DOHH2 (cell line): ENCODE results near the gene GYPC.

Experiments used
- H3F3A ChIP-seq: fragments of 200-600 bp; sonication (generic), shearing (Covaris generic); 2 replicates; pipeline ENCODE4 v1.6.0; 2016; ENCODE audit warnings: antibody characterized with exemption, mild to moderate bottlenecking; ENCODE audit not compliant: control insufficient read depth, insufficient read depth
- H3K27ac ChIP-seq: fragments of 200-600 bp; sonication (generic); 2 replicates; pipeline ENCODE4 v1.5.1; 2014; ENCODE audit warnings: low read depth, mild to moderate bottlenecking, low read length, moderate library complexity
- H3K27me3 ChIP-seq: fragments of 200-600 bp; sonication (generic); 2 replicates; pipeline ENCODE4 v1.6.1; 2014; ENCODE audit warnings: mild to moderate bottlenecking, low read length, mixed read lengths; ENCODE audit not compliant: control insufficient read depth
- H3K36me3 ChIP-seq: fragments of 200-600 bp; sonication (generic); 2 replicates; pipeline ENCODE4 v1.6.1; 2014; ENCODE audit warnings: mild to moderate bottlenecking, low read length, moderate library complexity, mixed read lengths; ENCODE audit not compliant: control insufficient read depth
- H3K4me1 ChIP-seq: fragments of 200-600 bp; sonication (generic); 2 replicates; pipeline ENCODE4 v1.6.1; 2014; ENCODE audit warnings: mild to moderate bottlenecking, low read length, mixed read lengths; ENCODE audit not compliant: control insufficient read depth
- H3K4me2 ChIP-seq: fragments of 200-600 bp; sonication (generic); 2 replicates; pipeline ENCODE4 v1.6.0; 2014; ENCODE audit warnings: mild to moderate bottlenecking, low read length, moderate library complexity
- H3K4me3 ChIP-seq: fragments of 200-600 bp; sonication (generic); 2 replicates; pipeline ENCODE4 v1.5.1; 2014; ENCODE audit warnings: mild to moderate bottlenecking, low read length, mixed read lengths
- H3K79me2 ChIP-seq: fragments of 200-600 bp; sonication (generic); 2 replicates; pipeline ENCODE4 v1.6.1; 2014; ENCODE audit warnings: mild to moderate bottlenecking, low read length, mixed read lengths; ENCODE audit not compliant: control insufficient read depth
- H3K9me2 ChIP-seq: fragments of 200-600 bp; sonication (generic); replicated peaks from 2 replicates; pipeline ENCODE4 v1.6.1; 2014; ENCODE audit warnings: mild to moderate bottlenecking, low read length, mixed read lengths; ENCODE audit not compliant: control insufficient read depth
- H3K9me3 ChIP-seq: fragments of 200-600 bp; sonication (generic); 2 replicates; pipeline ENCODE4 v1.6.1; 2014; ENCODE audit warnings: antibody characterized with exemption, low read length, mixed read lengths; ENCODE audit not compliant: control insufficient read depth, insufficient read depth
- H4K20me1 ChIP-seq: fragments of 200-600 bp; sonication (generic); 2 replicates; pipeline ENCODE4 v1.6.0; 2014; ENCODE audit warnings: low read depth, mild to moderate bottlenecking, antibody characterized with exemption, low read length, moderate library complexity; ENCODE audit not compliant: control insufficient read depth, insufficient read depth
- EZH2phosphoT487 ChIP-seq: fragments of 200-600 bp; sonication (generic); IDR thresholded peaks from 2 replicates; pipeline ENCODE4 v1.6.1; 2017; ENCODE audit warnings: borderline replicate concordance, mild to moderate bottlenecking, antibody characterized with exemption, low read length, moderate library complexity, mixed read lengths
- TF ChIP-seq, protein P1 (sequence below): fragments of 200-600 bp; sonication (generic); IDR thresholded peaks from one replicate; pipeline ENCODE4 v1.5.1; 2014; ENCODE audit warnings: antibody characterized with exemption, mild to moderate bottlenecking, low read depth, low read length; ENCODE audit not compliant: poor library complexity, severe bottlenecking

The GYPC gene

DNA sequence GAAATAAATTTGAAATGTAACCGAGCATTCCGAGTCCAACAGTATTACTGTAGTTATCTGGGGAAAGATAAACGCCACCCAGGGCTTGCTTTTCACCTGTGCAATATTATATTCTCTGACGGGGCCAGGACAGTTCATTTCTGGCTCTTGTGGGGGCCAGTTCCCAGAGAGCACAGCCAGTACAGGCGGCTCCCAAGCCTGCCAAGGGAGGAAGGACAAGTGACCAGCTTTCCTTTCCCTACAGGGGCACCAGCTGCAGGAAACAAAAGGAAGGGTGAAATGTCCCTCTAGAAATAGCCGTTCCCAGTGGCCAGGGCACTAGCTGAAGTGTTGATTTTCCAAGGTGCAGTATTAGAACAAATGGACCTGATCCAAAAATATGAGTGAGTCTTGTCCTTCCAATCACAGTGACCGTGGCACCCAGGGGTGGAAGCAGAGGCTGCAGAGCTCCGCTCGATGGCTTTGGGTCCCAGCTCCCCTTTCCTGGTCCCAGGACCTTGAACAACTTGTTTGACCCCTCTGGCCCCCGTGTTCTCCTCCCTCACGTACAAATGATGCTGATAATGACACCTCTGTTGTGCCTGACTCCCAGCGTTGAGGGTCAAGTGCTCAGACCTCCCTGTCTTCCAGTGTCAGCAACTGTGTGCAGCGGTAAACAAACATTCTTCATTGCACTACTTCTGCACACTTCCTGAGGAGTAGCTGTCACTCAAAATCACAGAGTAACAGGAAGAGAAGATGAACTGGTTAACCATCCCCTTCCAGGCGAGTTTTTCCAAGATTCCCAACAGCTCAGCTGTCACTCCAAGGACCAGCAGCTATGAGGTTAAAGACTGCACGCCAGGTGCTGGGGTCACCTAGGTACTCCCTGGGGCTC, 40.9 kb downstream of the GYPC start:
- Histone ChIP-seq H4K20me1 (no peaks in the 10 kb centered on the region), H3F3A (no peaks in the 10 kb centered on the region), H3K79me2 (no peaks in the 10 kb centered on the region), H3K27me3 (no peaks in the 10 kb centered on the region), H3K36me3 (peaks cover 15% of the 10 kb centered on the region), H3K9me2 (no peaks in the 10 kb centered on the region), H3K4me2 (no peak overlapping the region), H3K27ac (no peak overlapping the region), H3K4me1 (no peaks in the 10 kb centered on the region), H3K9me3 (no peaks in the 10 kb centered on the region), H3K4me3 (no peak overlapping the region)
- TF ChIP-seq, protein P1, sequence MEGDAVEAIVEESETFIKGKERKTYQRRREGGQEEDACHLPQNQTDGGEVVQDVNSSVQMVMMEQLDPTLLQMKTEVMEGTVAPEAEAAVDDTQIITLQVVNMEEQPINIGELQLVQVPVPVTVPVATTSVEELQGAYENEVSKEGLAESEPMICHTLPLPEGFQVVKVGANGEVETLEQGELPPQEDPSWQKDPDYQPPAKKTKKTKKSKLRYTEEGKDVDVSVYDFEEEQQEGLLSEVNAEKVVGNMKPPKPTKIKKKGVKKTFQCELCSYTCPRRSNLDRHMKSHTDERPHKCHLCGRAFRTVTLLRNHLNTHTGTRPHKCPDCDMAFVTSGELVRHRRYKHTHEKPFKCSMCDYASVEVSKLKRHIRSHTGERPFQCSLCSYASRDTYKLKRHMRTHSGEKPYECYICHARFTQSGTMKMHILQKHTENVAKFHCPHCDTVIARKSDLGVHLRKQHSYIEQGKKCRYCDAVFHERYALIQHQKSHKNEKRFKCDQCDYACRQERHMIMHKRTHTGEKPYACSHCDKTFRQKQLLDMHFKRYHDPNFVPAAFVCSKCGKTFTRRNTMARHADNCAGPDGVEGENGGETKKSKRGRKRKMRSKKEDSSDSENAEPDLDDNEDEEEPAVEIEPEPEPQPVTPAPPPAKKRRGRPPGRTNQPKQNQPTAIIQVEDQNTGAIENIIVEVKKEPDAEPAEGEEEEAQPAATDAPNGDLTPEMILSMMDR = no peak
- no peak for TF ChIP-seq EZH2phosphoT487

DNA sequence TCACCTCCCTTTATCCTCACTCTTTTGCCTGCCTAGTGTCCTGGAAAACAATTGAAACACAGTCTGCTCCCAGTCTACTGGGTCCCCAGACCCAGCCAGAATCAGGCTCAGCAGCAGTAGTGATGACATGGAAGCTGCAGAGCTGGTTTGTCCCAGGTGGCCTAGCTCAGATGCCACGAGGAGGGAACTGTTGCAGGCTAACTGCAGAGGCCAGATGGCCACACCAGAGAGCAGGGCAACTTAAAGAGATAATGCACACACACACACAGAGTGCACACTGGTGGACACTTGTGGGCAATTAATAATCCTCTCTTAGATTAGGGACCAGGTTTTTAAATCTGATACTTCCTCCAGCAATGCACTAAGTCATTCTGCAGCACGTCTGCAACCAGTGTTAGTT, 42.4 kb downstream of the GYPC start:
- no peak overlapping the region for H3K27ac ChIP-seq
- peaks cover 15% of the 10 kb centered on the region for H3K36me3 ChIP-seq
- no peak overlapping the region for H3K4me2 ChIP-seq
- no peaks in the 10 kb centered on the region for H3K4me1 ChIP-seq
- no peaks in the 10 kb centered on the region for H3K9me2 ChIP-seq
- H3K27me3 ChIP-seq = no peaks in the 10 kb centered on the region
- H4K20me1 ChIP-seq = no peaks in the 10 kb centered on the region
- no peaks in the 10 kb centered on the region for H3K79me2 ChIP-seq
- H3F3A ChIP-seq = no peaks in the 10 kb centered on the region
- TF ChIP-seq, protein P1 = no peak
- TF ChIP-seq EZH2phosphoT487 = no peak
- H3K4me3 ChIP-seq = no peak overlapping the region
- H3K9me3 ChIP-seq = no peaks in the 10 kb centered on the region

DNA sequence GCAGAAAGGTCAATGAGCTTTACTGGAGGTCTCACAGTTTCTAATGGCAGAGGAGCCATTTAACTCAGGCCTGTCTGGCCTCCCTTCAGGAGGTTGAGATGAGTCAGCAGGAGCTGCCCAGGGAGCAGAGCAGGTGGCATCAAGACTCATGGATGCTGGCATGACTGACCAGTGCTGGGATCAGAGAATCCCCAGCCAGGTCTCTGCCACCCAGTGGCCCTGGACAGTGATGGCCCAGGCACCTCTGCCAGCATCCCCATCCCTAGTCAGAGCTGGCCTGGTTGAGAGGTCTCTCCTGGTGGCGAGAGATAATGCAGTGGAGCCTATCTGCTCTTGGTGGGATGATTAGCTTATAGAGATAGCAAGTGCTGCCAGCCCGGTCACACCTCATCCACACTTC, 43.1 kb downstream of the GYPC start:
- peaks cover 11% of the 10 kb centered on the region for H3K36me3 ChIP-seq
- no peaks in the 10 kb centered on the region for H3K9me3 ChIP-seq
- H3K79me2 ChIP-seq = no peaks in the 10 kb centered on the region
- H4K20me1 ChIP-seq = no peaks in the 10 kb centered on the region
- H3K4me1 ChIP-seq = no peaks in the 10 kb centered on the region
- no peaks in the 10 kb centered on the region for H3F3A ChIP-seq
- no peak overlapping the region for H3K4me3 ChIP-seq
- TF ChIP-seq EZH2phosphoT487 = no peak
- TF ChIP-seq, protein P1 = no peak
- H3K4me2 ChIP-seq = no peak overlapping the region
- H3K27me3 ChIP-seq = no peaks in the 10 kb centered on the region
- no peak overlapping the region for H3K27ac ChIP-seq
- no peaks in the 10 kb centered on the region for H3K9me2 ChIP-seq
